Stimulated activated naive B cell treated with anti-CD40 and anti-IgM and Interleukin-4, amounts not matched to agents 10 μg/mL and 1 μg/mL and 100 μg/mL, for 72 hours (primary cell): ENCODE results near the gene RPLP2.

Experiments
- ATAC-seq, 2 donors: fragments of 150-1000 bp; cut with Tn5 transposase; replicated peaks; 2 replicates each; pipeline ENCODE4 v1.10.0; 2021; ENCODE audit warnings: moderate library complexity in 1 of 2
- DNase-seq: peaks from one replicate; pipeline ENCODE4 v3.0.0; 2021
- H3K27ac Mint-ChIP-seq: one replicate; pipeline ENCODE4 v1.8.0; 2022; ENCODE audit warnings: mild to moderate bottlenecking, mixed read lengths
- H3K27me3 Mint-ChIP-seq, 2 donors: one replicate each; pipeline ENCODE4 v1.8.0; 2022; ENCODE audit warnings: mixed read lengths in 2 of 2
- H3K36me3 Mint-ChIP-seq, 2 donors: one replicate each; pipeline ENCODE4 v1.8.0; 2022; ENCODE audit warnings: mixed read lengths in 2 of 2, mild to moderate bottlenecking in 1 of 2
- H3K4me1 Mint-ChIP-seq, 2 donors: one replicate each; pipeline ENCODE4 v1.8.0; 2022; ENCODE audit warnings: mixed read lengths in 2 of 2, mild to moderate bottlenecking in 1 of 2
- H3K4me3 Mint-ChIP-seq, 2 donors: one replicate each; pipeline ENCODE4 v1.8.0; 2022; ENCODE audit warnings: mild to moderate bottlenecking in 2 of 2, mixed read lengths in 2 of 2, moderate library complexity in 1 of 2
- H3K9me3 Mint-ChIP-seq, 2 donors: one replicate each; pipeline ENCODE4 v1.8.0; 2022; ENCODE audit warnings: mixed read lengths in 2 of 2, mild to moderate bottlenecking in 1 of 2

Gene RPLP2

DNA sequence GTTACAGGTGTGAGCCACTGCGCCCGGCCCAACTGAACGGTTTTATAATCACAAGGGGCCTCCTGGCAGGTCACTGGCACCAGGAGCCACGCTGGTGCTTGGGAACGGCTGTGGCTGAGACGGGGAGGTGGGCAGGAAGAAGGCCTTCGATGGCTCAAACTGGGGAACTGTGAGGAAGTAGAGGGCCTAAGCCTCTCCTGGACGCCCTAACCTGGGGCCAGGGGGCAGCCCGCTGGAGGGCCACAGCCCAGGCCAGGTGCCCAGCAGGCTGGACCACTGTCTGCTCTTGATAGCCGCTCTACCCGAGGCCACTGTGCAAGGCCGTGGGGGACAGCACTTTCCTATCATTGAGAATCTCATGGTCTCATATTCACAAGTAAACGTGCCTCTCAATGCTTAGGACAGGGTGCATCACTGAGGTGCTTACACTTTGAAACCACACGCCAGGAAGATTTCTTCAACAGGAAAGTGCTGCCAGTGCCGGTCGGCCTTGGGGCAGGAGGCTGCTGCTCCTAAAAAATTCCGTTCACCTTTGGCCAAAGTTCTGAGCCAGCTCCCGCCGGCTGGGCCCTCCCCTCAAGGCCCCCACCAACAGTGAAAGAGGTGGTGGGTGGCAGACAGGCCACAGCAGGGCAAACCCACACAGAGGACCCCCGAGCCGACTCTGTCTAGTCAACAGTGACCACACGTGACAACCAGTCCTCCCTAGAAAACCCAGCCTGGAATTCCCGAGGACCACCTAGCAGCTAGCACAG, 39.7 kb upstream of the RPLP2 start:
- Mint-ChIP-seq H3K36me3 (peaks cover 30 to 34% of the 10 kb centered on the region in 2 donors), H3K27ac (no peak overlapping the region), H3K9me3 (no peaks in the 10 kb centered on the region), H3K4me1 (peaks cover 1 to 27% of the 10 kb centered on the region in 2 donors), H3K4me3 (no peak overlapping the region), H3K27me3 (no peaks in the 10 kb centered on the region)
- DNase-seq (no peak), ATAC-seq (no peak)

DNA sequence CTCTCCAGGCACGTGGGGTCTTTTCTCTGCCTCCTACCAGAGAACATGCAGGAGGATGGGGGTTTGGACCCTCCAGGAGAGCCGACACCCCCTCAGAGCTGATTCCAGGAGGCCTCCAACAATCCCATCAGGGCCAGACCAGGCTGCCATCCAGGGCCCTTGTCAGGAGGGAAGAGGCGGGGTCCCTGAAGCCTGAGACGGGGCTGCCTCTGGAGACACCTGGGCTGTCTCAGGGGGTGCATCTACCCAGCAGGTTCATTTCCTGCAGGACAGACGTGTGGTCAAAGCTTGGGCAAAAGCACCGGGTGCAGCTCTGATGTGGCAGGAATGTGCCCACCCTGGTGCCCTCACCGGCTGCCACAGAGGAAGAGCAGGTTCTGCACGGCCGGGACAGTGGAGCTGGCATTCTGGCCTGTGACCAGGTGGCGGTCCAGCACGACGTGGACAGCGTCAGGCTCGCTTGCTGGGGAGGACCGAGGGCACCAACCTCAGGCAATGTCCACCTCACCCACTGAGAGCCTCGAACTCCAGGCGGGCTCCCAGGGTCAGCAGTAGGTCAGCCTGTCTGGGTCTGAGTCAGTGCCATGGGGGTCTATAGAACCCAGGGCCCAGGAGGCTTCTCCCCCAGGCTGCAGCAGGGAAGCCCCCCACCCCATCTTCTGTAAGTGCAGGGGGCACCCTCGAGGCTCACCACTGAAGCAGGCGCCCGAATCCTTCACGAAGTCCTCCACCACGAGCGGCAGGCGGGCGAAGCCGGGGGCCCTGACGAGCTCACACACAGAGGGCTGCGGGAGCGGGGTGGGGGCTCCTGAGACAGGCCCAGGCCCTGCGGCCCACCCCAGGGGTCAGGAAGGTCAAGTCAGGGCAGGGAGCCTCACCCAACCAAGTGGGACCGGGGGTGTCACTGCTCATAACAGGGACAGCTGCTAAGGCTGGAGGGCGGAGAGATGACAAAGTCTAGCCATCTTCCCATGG, 38.8 kb upstream of the RPLP2 start:
- DNase-seq (no peak), ATAC-seq (no peak)
- no peaks in the 10 kb centered on the region for H3K9me3 Mint-ChIP-seq
- no peak overlapping the region for H3K27ac Mint-ChIP-seq
- peaks cover 5 to 29% of the 10 kb centered on the region in 2 donors for H3K4me1 Mint-ChIP-seq
- no peak overlapping the region for H3K4me3 Mint-ChIP-seq
- H3K36me3 Mint-ChIP-seq = peaks cover 26 to 29% of the 10 kb centered on the region in 2 donors
- no peaks in the 10 kb centered on the region for H3K27me3 Mint-ChIP-seq

DNA sequence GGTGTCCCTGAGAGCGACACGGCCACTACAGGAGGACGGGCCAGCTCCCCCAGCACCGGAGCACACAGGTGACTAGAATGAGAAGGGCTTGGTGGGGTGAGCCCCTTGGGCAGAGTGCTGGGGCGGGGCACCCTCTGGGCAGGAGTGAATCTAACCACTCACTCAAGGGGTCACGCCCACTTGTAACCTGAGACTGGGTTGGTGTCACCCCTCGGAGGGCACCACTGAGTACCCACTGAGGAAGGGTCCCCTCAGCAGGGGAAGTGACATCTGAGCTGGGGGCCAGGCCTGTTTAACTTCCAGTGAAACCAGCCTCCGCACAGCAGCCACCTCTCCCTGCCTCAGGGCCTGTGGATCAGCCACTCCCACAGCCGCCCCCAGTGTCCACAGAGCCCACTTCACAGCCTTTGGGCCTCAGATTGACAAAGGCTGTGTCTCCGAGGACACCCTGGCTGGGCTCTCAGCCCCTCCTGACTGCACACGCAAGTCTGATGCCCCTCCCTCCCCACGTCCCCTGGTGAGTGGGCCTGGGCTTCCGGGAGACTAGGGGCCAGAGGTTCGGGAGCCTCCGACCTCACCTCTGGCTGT, 38.1 kb upstream of the RPLP2 start:
- Mint-ChIP-seq H3K27me3 (no peaks in the 10 kb centered on the region), H3K4me3 (no peak overlapping the region), H3K9me3 (no peaks in the 10 kb centered on the region), H3K4me1 (peaks cover 9 to 36% of the 10 kb centered on the region in 2 donors), H3K36me3 (peaks cover 25 to 29% of the 10 kb centered on the region in 2 donors), H3K27ac (no peak overlapping the region)
- DNase-seq = no peak
- ATAC-seq = no peak

DNA sequence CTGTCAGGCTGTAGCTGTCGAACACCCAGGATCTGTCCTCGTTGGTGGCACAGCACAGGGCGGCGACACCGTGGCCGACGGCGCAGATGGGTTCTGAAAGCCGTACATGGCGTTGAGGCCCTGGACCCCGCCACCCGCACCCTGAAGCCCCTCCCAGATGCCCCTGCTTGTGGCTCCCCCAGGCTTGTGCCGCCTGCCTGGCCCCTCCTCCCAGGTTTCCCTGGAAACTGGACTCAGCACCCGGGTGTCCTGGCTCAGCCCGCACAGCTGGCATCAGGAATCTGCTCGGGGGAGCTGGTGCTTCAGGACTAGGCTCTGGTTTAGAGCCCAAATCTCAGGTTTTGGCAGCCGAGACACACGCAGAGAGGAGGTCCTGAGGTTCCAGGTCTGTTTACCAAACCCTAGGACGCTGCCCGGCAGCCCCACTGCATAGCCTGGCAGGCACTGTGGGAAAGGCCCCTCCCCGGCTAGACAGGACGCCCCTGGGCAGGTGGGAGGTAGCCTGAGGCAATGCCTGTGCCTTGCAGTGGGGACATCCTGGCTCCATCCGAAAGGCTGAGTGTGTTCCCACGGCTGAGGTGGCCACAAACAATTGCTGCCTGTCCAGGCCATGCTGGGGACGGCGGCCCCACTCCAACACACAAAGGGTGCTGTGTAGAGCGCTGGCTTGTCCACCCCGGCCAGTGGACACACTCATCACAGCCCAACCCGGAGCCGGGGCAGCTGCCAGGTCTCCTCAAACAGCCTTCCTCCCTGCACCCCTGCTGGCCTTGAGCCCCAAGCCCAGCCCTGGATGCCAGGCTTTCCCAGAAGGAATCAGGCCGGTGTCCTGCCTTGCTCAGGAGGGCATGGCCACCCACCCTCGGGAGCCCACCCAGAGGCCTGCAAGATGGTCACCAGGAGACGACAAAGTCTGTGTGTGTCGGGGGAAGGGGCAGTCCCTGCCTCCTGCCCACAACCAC, 37.1 kb upstream of the RPLP2 start:
- Mint-ChIP-seq H3K9me3 (no peaks in the 10 kb centered on the region), H3K4me3 (no peak overlapping the region), H3K36me3 (peaks cover 18 to 27% of the 10 kb centered on the region in 2 donors), H3K27me3 (no peaks in the 10 kb centered on the region), H3K27ac (no peak overlapping the region), H3K4me1 (peaks cover 9 to 37% of the 10 kb centered on the region in 2 donors)
- ATAC-seq (no peak), DNase-seq (no peak)

DNA sequence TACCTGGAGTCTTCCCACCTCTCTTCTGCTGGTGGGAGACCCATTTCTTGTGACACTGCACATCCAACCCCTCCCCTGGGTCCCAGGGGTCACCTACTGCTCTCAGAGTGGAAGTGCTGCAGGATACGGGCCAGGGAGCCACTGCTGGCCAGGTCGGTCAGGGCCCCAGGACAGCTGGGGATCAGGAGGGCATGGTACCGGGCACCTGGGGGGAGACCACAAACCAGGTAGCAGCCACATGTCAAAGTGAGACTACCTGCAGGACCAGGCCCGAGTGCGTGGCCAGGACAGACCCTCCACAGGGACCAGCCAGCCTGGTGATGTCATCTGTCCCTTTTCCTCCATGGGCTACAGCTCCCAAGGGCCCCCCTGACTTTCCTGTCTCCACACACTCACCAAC, 36.3 kb upstream of the RPLP2 start:
- ATAC-seq (no peak), DNase-seq (no peak)
- Mint-ChIP-seq H3K4me1 (peaks cover 9 to 40% of the 10 kb centered on the region in 2 donors), H3K27me3 (no peaks in the 10 kb centered on the region), H3K9me3 (no peaks in the 10 kb centered on the region), H3K4me3 (no peak overlapping the region), H3K27ac (peak overlapping the region; percentile 47), H3K36me3 (peaks cover 18 to 24% of the 10 kb centered on the region in 2 donors)

DNA sequence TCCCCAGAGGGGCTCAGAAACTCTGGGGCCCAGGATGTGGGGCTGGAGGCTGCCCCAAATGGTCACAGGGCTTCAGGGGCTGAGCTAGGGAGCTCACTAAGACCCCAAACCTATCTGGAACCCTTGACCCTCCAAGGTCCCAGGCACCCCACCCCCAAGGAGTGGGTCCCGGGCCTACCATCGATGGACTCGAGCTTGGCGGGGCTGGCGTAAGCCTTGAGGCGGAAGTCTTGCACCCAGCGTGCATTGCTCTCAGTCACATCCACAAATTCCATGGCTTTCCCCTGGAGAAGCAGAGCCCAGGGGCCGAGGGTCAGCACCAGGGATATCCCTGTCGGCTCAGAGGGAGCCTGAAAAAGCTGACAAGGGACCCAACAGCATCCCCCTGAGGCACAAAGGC, 35.9 kb upstream of the RPLP2 start:
- DNase-seq (no peak), ATAC-seq (no peak)
- H3K4me1 Mint-ChIP-seq = peaks cover 10 to 44% of the 10 kb centered on the region in 2 donors
- no peaks in the 10 kb centered on the region for H3K27me3 Mint-ChIP-seq
- H3K9me3 Mint-ChIP-seq = no peaks in the 10 kb centered on the region
- H3K4me3 Mint-ChIP-seq = no peak overlapping the region
- no peak overlapping the region for H3K27ac Mint-ChIP-seq
- H3K36me3 Mint-ChIP-seq = peaks cover 20 to 25% of the 10 kb centered on the region in 2 donors

DNA sequence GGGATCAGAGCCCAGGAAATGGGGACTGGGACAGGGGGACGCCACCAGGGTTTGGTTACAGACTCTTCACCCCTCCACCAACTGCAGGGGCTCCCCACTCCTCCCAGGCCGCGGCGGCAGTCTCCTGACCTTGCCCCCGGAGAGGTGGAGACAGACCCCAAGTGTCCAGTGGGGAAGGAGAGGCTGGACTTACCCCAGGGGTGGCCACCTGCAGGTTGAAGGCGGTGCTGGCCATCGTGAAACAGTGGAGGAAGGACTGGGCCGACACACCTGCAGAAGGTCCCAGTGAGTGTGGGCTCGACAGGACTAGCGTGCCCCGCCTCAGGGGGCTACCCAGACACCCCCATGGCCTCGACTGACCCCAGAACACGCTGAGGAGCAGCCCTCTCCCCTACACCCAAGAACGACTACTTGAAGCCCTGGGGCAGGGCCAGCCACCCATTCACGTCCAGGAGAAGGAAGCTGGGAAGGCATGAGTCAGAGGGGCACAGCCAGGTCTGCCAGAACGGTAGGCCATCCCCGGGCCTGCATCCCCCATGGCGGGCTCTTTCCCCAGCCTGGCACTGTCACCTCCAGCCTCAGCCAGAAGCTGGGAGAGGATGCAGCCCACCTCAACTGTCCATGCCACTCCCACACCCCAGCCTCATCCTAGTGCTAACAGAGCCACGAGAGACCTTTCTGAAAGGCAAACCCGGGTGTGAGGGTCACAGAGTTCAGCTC, 34.7 kb upstream of the RPLP2 start:
- Mint-ChIP-seq H3K4me3 (peak overlapping the region; percentile 29 to 54), H3K27ac (peak overlapping the region; percentile 69), H3K9me3 (no peaks in the 10 kb centered on the region), H3K36me3 (peaks cover 20 to 21% of the 10 kb centered on the region in 2 donors), H3K4me1 (peaks cover 15 to 47% of the 10 kb centered on the region in 2 donors), H3K27me3 (no peaks in the 10 kb centered on the region)
- ATAC-seq = no peak
- DNase-seq = no peak

DNA sequence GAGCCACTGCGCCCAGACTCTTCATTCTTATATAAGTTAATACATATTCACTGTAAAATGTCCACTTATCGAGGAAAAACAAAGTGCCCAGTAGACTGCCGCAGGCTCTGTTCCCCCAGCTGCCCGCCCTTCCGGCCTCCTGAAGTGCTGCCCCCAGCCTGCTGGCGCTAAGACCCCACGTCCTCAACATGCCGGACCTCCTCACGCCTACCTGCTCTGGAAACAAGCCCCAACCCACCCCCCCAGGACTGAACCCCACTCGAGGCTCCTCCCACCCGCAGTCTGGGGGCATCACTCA, 33.6 kb upstream of the RPLP2 start:
- H3K4me3 Mint-ChIP-seq = peak overlapping the region; percentile 98 to 99
- H3K9me3 Mint-ChIP-seq = no peaks in the 10 kb centered on the region
- H3K4me1 Mint-ChIP-seq = peaks cover 15 to 47% of the 10 kb centered on the region in 2 donors
- ATAC-seq = no peak
- peak overlapping the region; percentile 94 for H3K27ac Mint-ChIP-seq
- no peak for DNase-seq
- peaks cover 12 to 26% of the 10 kb centered on the region in 2 donors for H3K36me3 Mint-ChIP-seq
- H3K27me3 Mint-ChIP-seq = no peaks in the 10 kb centered on the region

DNA sequence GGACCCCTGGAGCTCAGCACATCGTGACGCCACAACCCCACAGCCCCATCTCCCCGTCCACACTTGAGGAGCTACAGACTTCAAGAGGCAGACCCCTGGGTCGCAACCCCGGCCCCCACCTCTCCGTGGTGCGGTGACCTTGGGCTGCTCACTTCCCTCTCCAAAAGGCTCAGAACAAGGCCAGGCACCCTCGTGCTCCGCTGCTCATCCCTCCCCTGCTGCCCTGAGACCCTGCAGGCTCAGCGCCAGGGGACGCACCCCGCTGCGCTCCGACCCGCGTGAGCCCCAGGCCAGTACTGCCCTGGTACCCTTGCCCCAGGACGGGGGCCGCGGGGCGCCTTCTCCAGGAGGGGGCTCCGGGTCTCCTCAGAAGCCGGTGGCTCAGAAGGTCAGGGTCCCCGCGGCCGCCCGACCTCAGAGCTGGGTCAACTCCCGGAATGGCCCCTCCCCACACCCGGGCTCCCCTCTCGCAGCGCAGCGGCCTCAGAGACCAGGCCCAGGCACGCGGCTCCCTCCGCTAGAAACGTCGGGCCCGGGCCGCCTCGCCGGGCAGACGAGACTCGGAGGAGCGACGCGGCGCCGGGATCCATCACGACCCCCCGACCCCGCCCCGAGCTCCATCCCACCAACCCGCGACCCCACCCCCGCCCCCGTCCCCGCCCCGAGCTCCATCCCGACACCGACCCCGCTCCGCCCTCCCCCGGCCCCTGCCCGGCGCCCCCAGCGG, 33.0 kb upstream of the RPLP2 start:
- peak; percentile 52 to 53 for ATAC-seq
- Mint-ChIP-seq H3K4me3 (peak overlapping the region; percentile 98 to 99), H3K27me3 (no peaks in the 10 kb centered on the region), H3K4me1 (peaks cover 15 to 47% of the 10 kb centered on the region in 2 donors), H3K36me3 (peaks cover 13 to 26% of the 10 kb centered on the region in 2 donors), H3K9me3 (no peaks in the 10 kb centered on the region), H3K27ac (peak overlapping the region; percentile 94)
- DNase-seq = no peak

DNA sequence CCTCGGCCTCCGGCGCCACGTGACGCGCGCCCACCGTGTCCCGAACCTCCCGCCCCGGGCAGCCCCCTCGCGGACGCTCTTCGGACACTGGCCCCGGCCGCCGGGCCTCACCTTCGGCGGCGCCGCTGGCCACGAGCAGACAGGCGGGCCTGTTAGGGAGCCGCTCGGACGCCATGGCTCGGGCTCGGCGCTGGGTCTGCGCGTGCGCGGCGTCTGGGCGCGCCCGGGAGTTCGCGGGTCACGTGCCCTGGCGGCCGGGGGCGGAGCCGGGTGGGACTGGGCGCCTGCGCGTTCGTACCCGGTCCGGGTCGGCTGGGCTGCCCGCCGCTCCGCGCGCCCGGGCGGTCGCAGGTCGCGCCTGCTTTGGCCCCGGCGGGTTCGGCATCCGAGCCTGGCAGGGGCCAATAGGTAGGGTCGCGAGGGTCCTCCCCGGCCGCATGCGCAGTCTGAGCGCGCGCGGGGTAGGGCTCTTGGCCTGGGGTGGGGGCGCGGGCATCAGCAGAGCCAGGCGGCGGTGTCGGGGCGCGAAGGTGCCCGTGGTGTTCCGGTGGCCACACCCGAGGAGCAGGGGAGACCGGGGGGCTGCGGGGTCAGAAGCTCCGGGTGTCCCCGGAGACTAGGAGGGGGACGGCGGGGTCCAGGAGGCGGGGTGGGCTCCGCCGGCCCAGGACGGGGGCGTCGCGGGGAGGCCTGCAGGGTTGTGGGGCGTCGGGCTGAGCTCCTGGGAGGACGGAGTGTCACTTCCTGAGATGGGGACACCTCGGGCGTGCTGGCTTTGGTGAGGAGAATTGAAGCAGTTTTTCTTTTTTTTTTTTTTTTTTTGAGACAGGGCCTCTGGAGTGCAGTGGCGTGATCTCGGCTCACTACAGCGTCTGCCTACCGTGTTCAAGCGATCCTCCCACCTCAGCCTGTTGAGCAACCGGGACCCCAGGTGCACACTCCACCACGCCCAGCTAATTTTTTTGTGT, 32.2 kb upstream of the RPLP2 start, which contains the start of gene GATD1:
Gene GATD1 (minus strand): TSS at position 200 of the 968 bp plus-strand sequence. CDS start 25 bp downstream, at position 175.
- no peaks in the 10 kb centered on the region for H3K27me3 Mint-ChIP-seq
- H3K4me1 Mint-ChIP-seq = peaks cover 15 to 47% of the 10 kb centered on the region in 2 donors
- H3K4me3 Mint-ChIP-seq = peak within 1 kb of the TSS; percentile 98 to 99
- peak; percentile 91 for DNase-seq
- H3K9me3 Mint-ChIP-seq = no peaks in the 10 kb centered on the region
- H3K36me3 Mint-ChIP-seq = peaks cover 15 to 26% of the 10 kb centered on the region in 2 donors
- peak; percentile 86 to 87 for ATAC-seq
- H3K27ac Mint-ChIP-seq = peak within 1 kb of the TSS; percentile 94

DNA sequence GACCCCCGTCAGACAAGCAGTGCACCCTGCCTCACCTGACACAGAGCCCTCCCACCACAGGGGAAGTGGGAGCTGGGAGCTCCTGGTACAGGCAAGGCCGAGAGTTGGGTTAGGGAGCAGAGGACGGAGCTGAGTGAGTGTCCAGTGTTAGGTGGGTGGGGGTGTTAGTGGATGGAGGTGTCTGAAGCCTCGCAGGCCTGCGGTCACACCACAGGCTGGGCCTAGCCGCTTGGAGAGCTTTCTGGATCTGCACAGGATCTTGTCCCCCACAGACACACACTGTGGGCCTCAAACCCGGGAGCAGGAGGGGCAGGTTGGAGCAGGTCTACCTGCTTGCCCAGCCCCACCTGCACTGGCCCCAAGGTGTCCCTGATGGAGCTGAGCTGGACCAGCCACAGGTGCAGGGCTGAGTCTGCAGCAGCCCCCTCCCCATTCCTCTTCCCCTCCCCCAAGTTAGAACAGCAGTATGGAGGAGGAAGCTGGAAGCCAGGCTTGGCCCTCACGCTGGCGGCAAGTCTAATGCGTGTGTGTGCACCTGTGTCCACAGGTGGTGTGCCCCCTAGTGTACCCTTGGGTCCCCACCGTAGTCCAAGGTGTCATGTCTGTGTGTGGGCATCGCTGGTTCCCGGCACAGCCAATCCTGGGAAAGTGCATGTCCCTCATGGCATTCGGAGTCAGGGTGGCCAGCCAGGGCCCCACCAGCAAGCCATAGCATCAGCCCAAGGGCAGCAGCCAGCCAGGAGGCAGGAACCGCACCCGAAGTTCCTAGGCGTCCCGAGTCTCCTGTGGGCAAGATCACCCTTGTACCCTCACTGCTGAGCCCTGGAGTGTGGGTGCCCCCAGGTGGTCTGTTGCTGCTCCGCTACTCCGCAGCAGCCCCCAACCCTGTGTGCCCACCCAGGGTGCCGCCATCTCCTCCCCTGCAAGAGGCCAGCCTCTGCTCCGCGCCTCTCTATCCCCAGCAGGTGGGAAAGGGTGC, 30.5 kb upstream of the RPLP2 start:
- H3K36me3 Mint-ChIP-seq = peaks cover 13 to 29% of the 10 kb centered on the region in 2 donors
- H3K27ac Mint-ChIP-seq = no peak overlapping the region
- H3K4me1 Mint-ChIP-seq = peaks cover 14 to 46% of the 10 kb centered on the region in 2 donors
- H3K4me3 Mint-ChIP-seq = peak overlapping the region; percentile 41 to 60
- ATAC-seq (no peak), DNase-seq (no peak)
- no peaks in the 10 kb centered on the region for H3K9me3 Mint-ChIP-seq
- H3K27me3 Mint-ChIP-seq = no peaks in the 10 kb centered on the region
